GM13977 (cell line): Measurements from ENCODE around the gene CSF2RB.

Source experiments
- DNase-seq: peaks from one replicate; pipeline ENCODE4 v3.0.0; 2012; ENCODE audit warnings: low spot score
- in situ Hi-C: fragments of 300-500 bp; cut with MboI; formaldehyde crosslinking; loops from one replicate; pipeline ENCODE4 v1.12.0; 2022; ENCODE audit warnings: low sequenced_read_pairs, low pct_unique_long_range_greater_than_20kb, mixed read lengths, inconsistent platforms; ENCODE audit not compliant: unreplicated experiment
- TF ChIP-seq, protein P1 (sequence below): IDR thresholded peaks from 2 replicates; pipeline ENCODE4 v1.5.1; 2012; ENCODE audit warnings: mild to moderate bottlenecking, control low read depth; ENCODE audit not compliant: insufficient read depth; ENCODE audit errors: extremely low read depth, missing control alignments

CSF2RB gene

DNA sequence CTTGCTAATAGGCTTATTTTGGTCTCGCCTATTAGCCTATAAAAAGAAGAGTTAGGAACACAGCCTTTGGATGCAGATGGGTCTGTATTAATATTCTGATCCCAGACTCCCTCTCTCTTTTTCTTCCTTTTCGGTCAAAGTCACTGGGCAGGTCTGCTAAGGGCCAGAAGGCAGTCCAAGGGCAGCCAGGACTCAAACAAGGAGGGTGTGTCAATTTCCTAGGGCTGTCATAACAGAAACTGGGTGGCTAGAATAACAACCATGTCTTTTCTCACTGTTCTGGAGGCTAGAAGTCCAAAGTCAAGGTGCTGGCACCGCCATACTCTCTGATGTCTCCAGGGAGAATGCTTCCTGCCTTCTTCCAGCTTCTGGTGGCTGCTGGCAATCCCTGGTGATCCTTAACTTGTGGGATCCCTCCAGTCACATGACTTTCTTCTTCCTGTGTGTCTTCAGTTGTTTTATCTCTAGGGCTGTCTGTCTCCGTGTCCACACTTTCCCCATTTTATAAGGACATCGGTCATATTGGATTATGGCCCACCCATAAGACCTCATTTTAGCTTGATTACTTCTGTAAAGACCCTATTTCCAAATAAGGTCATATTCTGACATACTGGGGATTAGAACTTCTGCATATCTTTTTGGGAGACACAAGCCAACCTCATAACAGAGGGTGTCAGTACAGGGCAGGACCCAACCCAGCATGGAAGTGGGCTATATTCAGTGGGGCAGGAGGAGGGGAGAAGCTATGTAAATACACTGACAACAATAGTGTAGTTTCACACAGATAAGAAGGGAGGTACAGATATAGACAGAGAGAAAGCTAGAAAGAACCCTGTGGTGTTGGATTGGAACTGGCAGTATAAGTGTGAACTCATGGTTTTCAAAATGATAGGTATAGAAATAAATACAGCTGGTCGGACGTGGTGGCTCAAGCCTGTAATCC, 5.9 kb upstream of the CSF2RB start:
- DNase-seq: no peak
- TF ChIP-seq, protein P1, sequence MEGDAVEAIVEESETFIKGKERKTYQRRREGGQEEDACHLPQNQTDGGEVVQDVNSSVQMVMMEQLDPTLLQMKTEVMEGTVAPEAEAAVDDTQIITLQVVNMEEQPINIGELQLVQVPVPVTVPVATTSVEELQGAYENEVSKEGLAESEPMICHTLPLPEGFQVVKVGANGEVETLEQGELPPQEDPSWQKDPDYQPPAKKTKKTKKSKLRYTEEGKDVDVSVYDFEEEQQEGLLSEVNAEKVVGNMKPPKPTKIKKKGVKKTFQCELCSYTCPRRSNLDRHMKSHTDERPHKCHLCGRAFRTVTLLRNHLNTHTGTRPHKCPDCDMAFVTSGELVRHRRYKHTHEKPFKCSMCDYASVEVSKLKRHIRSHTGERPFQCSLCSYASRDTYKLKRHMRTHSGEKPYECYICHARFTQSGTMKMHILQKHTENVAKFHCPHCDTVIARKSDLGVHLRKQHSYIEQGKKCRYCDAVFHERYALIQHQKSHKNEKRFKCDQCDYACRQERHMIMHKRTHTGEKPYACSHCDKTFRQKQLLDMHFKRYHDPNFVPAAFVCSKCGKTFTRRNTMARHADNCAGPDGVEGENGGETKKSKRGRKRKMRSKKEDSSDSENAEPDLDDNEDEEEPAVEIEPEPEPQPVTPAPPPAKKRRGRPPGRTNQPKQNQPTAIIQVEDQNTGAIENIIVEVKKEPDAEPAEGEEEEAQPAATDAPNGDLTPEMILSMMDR: no peak
- in situ Hi-C loops: no loop called here

DNA sequence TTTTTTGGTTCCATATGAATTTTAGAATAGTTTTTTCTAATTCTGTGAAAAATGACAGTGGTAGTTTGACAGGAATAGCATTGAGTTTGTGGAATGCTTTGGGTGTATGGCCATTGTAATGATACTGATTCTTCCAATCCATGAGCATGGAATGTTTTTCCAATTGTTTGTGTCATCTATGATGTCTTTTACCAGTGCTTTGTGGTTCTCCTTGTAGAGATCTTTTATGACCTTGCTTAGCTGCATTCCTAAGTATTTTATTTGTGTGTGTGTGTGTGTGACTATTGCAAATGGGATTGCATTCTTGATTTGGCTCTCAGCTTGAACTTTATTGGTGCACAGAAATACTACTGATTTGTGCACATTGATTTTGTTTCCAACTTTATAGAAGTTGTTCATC, 3.0 kb upstream of the CSF2RB start:
- in situ Hi-C loops: no loop called here

DNA sequence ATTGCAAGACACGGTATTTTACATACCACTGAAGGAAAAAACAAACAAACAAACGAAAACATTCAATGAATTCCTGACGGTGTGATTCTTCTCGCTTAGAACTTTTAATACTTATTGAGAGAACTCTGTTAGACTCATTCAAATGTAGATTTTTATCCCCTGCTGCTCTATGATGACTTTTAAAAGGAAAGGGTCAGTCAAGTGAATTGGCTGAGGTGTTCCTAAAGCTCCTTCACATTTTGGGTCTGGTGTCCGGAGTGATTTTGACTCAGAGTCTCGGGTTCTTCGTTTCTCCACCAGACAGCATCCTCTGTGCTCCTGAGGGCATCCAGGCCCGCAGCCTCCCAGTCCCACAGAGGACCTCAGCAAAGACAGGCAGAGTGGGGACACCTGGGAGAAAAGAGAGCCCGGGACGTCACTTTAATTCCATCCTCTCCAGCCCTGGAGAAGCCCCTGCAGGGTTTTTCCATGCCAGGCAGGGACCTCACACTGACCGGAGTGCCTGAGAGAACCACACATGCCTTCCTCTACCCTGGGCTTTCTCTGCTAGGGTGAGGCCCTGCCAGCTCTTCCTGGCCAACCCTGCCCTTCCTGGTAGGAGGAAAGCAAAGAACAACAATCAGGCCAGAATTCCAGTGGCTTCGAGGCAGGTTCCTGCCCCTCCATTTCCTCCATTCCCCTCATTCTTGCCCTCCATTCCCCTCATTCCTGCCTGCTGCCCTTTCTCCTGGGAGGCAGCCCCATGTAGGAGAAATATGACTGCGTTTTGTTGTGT, 1.4 kb upstream of the CSF2RB start:
- in situ Hi-C loops: no loop called here
- TF ChIP-seq, protein P1: no peak
- no peak for DNase-seq

More for the DNA sequence above, 3.0 kb upstream of the CSF2RB start:
- TF ChIP-seq, protein P1: no peak
- no peak for DNase-seq

DNA sequence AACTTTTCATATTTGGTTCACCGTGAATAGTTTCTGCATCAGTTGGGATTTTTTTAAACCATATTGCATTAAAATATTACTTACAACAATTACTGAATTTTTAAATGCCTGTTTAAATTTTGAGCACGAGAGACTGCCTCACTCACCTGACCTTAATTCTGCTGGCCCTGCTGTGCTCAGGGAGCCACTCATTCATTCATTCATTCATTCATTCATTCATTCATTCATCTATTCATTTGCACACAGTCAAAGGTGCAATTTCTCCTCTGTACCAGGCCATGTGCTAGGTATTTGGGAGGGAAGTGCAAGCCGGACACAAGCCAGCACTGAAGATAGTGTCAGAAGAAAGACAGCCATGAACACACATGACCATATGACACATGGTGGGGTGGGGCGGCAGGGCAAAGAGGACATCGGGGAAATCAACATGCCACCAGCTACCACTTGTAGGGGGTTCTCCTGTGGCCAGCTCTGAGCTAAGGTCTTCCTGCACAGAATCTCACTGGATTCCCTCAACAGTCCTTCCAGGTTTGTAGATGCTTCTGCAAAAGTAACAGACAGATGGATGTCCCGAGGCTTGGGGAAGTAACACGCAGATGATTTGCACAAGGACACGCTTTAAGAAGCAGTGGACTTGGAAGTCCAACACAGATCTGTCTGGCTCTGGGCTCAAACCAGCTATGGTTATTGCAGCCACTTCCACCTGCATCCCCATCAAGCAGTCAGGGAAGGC, 568 bp upstream of the CSF2RB start:
- TF ChIP-seq, protein P1: no peak
- in situ Hi-C loops: no loop called here
- DNase-seq: no peak

DNA sequence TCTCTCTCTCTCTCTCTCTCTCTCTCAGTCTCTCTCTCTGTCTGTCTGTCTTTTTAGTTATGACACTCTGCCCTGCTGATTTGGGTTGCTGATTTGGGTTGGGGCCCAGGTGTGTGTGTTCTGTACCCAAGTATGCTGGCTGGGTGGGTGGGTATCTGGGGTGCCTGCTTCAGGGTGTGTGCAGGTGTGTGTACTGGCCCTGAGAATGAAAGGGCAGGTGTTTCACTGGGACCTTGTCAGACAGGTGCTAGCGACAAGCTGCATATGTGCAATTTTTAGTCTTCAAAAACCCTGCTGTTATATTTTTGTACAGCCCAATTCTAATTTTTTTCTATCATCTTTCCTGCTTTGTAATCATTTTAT, 943 bp downstream of the CSF2RB start:
- TF ChIP-seq, protein P1: no peak
- no peak for DNase-seq
- in situ Hi-C loops: no loop called here

DNA sequence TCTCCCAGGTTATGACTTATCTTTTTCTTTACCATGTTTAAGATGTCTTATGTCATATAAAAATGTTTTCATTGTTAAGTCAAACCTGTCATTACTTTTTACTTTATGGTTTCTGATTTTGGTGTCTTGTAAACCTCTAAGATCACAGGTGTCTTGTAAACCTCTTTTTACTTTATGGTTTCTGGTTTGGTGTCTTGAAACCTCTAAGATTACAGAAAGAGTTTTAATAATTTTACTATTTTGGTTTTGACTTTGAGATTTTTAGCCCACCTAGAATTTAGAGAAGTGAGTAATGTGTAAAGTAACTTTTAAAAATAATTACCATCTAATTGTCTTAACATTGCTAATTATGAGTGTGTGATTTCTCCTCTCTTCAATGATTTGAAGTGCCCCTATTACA, 2.6 kb downstream of the CSF2RB start:
- TF ChIP-seq, protein P1: no peak
- DNase-seq: no peak
- in situ Hi-C loops: no loop called here
